HepG2 (cell line): Measurements from ENCODE around the gene DMGDH. TPM values are rescaled to one million over a fixed set of nuclear protein-coding genes. Genes with fewer than 3 reads are reported as not detected.

Source experiments
- ATAC-seq: fragments of 200-7000 bp; cut with Tn5 transposase; 3 replicates; pipeline ENCODE4 v1.9.1; 2020; ENCODE audit warnings: mild to moderate bottlenecking, moderate library complexity
- BruUV-seq: library from RNA; stranded (reverse); fragments of 400-500 nt; replicated peaks from 2 replicates; lab custom pipeline; 2021; lab: Mats Ljungman, UMichigan
- CTCF ChIA-PET: fragments of 300-600 bp; formaldehyde crosslinking; extraction: SDS; loops from one replicate; lab custom pipeline; 2021; ENCODE audit warnings: low total read pairs, inconsistent platforms, low intra/inter-chr PET ratio; lab: Yijun Ruan, JAX
- POLR2A ChIA-PET: fragments of 350-600 bp; sonication (Branson Sonifier 250); formaldehyde crosslinking; loops from one replicate; lab custom pipeline; 2020; ENCODE audit warnings: antibody characterized with exemption, inconsistent platforms; lab: Yijun Ruan, JAX
- DNase-seq: peaks from one replicate; pipeline ENCODE4 v3.0.0-alpha.2; 2015; ENCODE audit warnings: low spot score
- FAIRE-seq: peaks from 3 replicates; lab custom pipeline; 2011; peaks lifted over from hg19 to GRCh38; lab: Jason Lieb, UNC
- H2AFZ ChIP-seq: one replicate; pipeline ENCODE4 v1.6.1; 2011; ENCODE audit warnings: low read length, inconsistent platforms
- H3K27ac ChIP-seq: fragments of 300-600 bp; 3 replicates; pipeline ENCODE4 v1.8.0; 2011; ENCODE audit warnings: mixed run types, mild to moderate bottlenecking, mixed read lengths, low read length, inconsistent platforms; ENCODE audit not compliant: insufficient read depth; ENCODE audit errors: extremely low read length
- H3K27me3 ChIP-seq, 2 experiments: fragments of 200-600 bp in 1 of 2; 2 replicates in 1 of 2; 3 replicates in 1 of 2; pipeline versions ENCODE4 v1.6.0 to v1.8.0; 2011; ENCODE audit warnings: low read length in 2 of 2, mild to moderate bottlenecking in 2 of 2, moderate library complexity in 2 of 2, inconsistent platforms in 1 of 2; ENCODE audit not compliant: insufficient read depth in 2 of 2, control insufficient read depth in 1 of 2
- H3K36me3 ChIP-seq, 2 experiments: fragments of 200-600 bp in 1 of 2; replicated peaks in 1 of 2; 2 replicates in 1 of 2; 3 replicates in 1 of 2; pipeline versions ENCODE4 v1.5.1 to v1.8.0; 2011; ENCODE audit warnings: low read length in 2 of 2, inconsistent platforms in 1 of 2; ENCODE audit not compliant: insufficient read depth in 2 of 2, control insufficient read depth in 1 of 2
- H3K4me1 ChIP-seq: 2 replicates; pipeline ENCODE4 v1.5.1; 2012; ENCODE audit warnings: low read length, inconsistent platforms; ENCODE audit not compliant: insufficient read depth
- H3K4me2 ChIP-seq: 2 replicates; pipeline ENCODE4 v1.6.0; 2011; ENCODE audit warnings: low read depth, low read length, inconsistent platforms
- H3K4me3 ChIP-seq, 3 experiments: fragments of 200-600 bp in 1 of 3; sonication (generic), shearing (Covaris generic) in 1 of 3; replicated peaks in 1 of 3; 2 replicates each; pipeline ENCODE4 v1.5.1; 2011 to 2016; ENCODE audit warnings: low read length in 3 of 3, inconsistent platforms in 2 of 3, low read depth in 2 of 3, mild to moderate bottlenecking in 2 of 3, control low read depth in 1 of 3, mixed read lengths in 1 of 3; ENCODE audit not compliant: insufficient read depth in 1 of 3
- H3K79me2 ChIP-seq: one replicate; pipeline ENCODE4 v1.6.1; 2011; ENCODE audit warnings: low read length, inconsistent platforms; ENCODE audit not compliant: insufficient read depth
- H3K9ac ChIP-seq: 2 replicates; pipeline ENCODE4 v1.6.0; 2011; ENCODE audit warnings: mild to moderate bottlenecking, low read depth, low read length, inconsistent platforms; ENCODE audit not compliant: insufficient read depth
- H3K9me3 ChIP-seq: 2 replicates; pipeline ENCODE4 v1.5.1; 2012; ENCODE audit warnings: mild to moderate bottlenecking, low read length
- H4K20me1 ChIP-seq: 2 replicates; pipeline ENCODE4 v1.6.0; 2011; ENCODE audit warnings: inconsistent platforms, mild to moderate bottlenecking, low read length, moderate library complexity; ENCODE audit not compliant: insufficient read depth
- ASH2L ChIP-seq: fragments of 300-600, 200-600 bp; sonication (generic); IDR thresholded peaks from 2 replicates; pipeline ENCODE4 v1.7.0; 2017; ENCODE audit warnings: low read depth, mild to moderate bottlenecking, moderate library complexity, mixed read lengths, low read length; ENCODE audit not compliant: insufficient read length
- ATF6 ChIP-seq: sonication (generic); formaldehyde crosslinking; conservative IDR thresholded peaks from 2 replicates; pipeline ENCODE4 v1.4.0; 2020; ENCODE audit warnings: missing genetic modification reagents
- DMAP1 ChIP-seq: IDR thresholded peaks from 2 replicates; pipeline ENCODE4 v1.6.1; 2016
- EHMT2 ChIP-seq: fragments of 200-600 bp; sonication (generic); IDR thresholded peaks from 2 replicates; pipeline ENCODE4 v1.7.0; 2017; ENCODE audit warnings: antibody characterized with exemption, low read depth, low read length, borderline replicate concordance
- MXD1 ChIP-seq: sonication (generic); formaldehyde crosslinking; IDR thresholded peaks from 2 replicates; pipeline ENCODE4 v1.4.0; 2020; ENCODE audit warnings: mild to moderate bottlenecking, missing genetic modification reagents
- NR2F2 ChIP-seq: IDR thresholded peaks from 2 replicates; pipeline ENCODE4 v1.6.1; 2012; ENCODE audit warnings: low read depth, inconsistent platforms, borderline replicate concordance
- RORA ChIP-seq: sonication (generic); formaldehyde crosslinking; IDR thresholded peaks from 2 replicates; pipeline ENCODE4 v1.5.0; 2020; ENCODE audit warnings: mild to moderate bottlenecking, missing genetic modification reagents, moderate library complexity
- ZFP1 ChIP-seq: IDR thresholded peaks from 2 replicates; pipeline ENCODE4 v1.6.1; 2016
- ZNF138 ChIP-seq: sonication (generic); formaldehyde crosslinking; IDR thresholded peaks from 2 replicates; pipeline ENCODE4 v1.5.0; 2020; ENCODE audit warnings: mild to moderate bottlenecking, low read depth, missing genetic modification reagents
- ZNF709 ChIP-seq: sonication (generic); formaldehyde crosslinking; IDR thresholded peaks from 2 replicates; pipeline ENCODE4 v1.5.0; 2020; ENCODE audit warnings: mild to moderate bottlenecking, missing genetic modification reagents
- ZNF773 ChIP-seq: sonication (generic); formaldehyde crosslinking; IDR thresholded peaks from 2 replicates; pipeline ENCODE4 v1.4.0; 2020; ENCODE audit warnings: missing genetic modification reagents, borderline replicate concordance
- ZSCAN12 ChIP-seq: sonication (generic); formaldehyde crosslinking; IDR thresholded peaks from 2 replicates; pipeline ENCODE4 v1.9.0; 2021; ENCODE audit warnings: mild to moderate bottlenecking, missing genetic modification reagents
- WGBS: methylation state at CpG from one replicate; pipeline ENCODE4 v1.1.6; 2017; ENCODE audit warnings: low lambda C conversion rate; 5-methylcytosine and 5-hydroxymethylcytosine counted together
- in situ Hi-C: cut with HindIII; loops from 2 replicates; pipeline ENCODE4 v1.10.0; 2017; ENCODE audit warnings: low pct_unique_long_range_greater_than_20kb; ENCODE audit not compliant: extremely low pct_ligation_motif_present
- intact Hi-C: fragments of 100-400 bp; cut with micrococcal nuclease; formaldehyde crosslinking; loops from one replicate; pipeline ENCODE4 v1.10.0; 2022; ENCODE audit not compliant: unreplicated experiment
- polyA plus RNA-seq, 8 experiments: library from polyadenylated mRNA; depleted of rRNA in 3 of 8; stranded (reverse) in 7 of 8; unstranded in 1 of 8; fragments of >200 nt; fragmentation: Illumina TruSeq in 4 of 8; extraction: Trizol in 4 of 8; gene quantifications; 2 replicates each; pipeline versions ENCODE4 v1.2.1 to v1.2.3, GENCODE V29; 2011 to 2016; ENCODE audit warnings: low read depth in 4 of 8, missing spikeins in 1 of 8, mixed read lengths in 1 of 8; ENCODE audit not compliant: insufficient read depth in 1 of 8
- total RNA-seq, 5 experiments: library from RNA; depleted of rRNA; stranded (reverse); fragments of >200 nt; fragmentation: Illumina TruSeq; extraction: Trizol; gene quantifications; 2 replicates each; pipeline ENCODE4 v1.2.3, GENCODE V29; 2016; ENCODE audit warnings: low read depth in 1 of 5
- TF ChIP-seq, protein P1 (sequence below): sonication (generic); formaldehyde crosslinking; IDR thresholded peaks from 2 replicates; pipeline ENCODE4 v1.8.0; 2023; ENCODE audit warnings: mild to moderate bottlenecking, missing genetic modification reagents

The DMGDH gene
- total and polyA plus RNA-seq, 2 of the 13 experiments (the other 11 are each of a cell fraction or from before 2014, with no cell fraction given) = 3.6 to 7.9 TPM

- TF ChIP-seq RORA (CRISPR knock-in tag) = no peak
- TF ChIP-seq MXD1 (CRISPR knock-in tag) = no peak
- TF ChIP-seq, all 625 proteins: peak for 0
These were observed 12.6 kb downstream of the DMGDH start (continued) for GRCh38 chr5:79056847-79057246.

DNA sequence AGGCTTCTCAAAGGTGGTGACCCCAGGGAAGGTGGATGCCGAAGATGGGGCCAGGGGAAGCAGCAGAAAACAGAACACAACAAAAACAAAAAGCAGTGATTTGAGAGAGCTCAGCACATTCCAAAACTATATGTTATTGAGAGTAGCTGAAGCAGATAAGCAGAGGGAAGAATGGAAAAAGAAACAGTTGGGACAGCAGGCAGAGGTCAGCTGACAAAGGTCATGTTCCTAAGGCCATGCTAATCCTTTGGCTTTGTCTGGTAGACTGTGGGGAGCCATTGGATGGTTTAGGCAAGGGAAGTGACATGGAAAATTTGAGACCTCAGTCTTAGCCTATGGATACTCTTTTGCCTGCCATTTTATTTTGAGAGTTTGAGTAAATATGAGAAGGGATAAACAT, 14.5 kb downstream of the DMGDH start:
- H3K79me2 ChIP-seq = no peaks in the 10 kb centered on the region
- no peak overlapping the region for H3K4me3 ChIP-seq
- H3K27ac ChIP-seq = no peak overlapping the region
- POLR2A ChIA-PET = interaction anchor here (0.5 kb wide), 1 partner anchor 20 kb away, joined by 5 read pairs; no protein-coding TSS in a partner anchor
- no peak for TF ChIP-seq ZFP1 (CRISPR knock-in tag)
- TF ChIP-seq, all 625 proteins: peak for 0
- WGBS = 97% methylated on average over 1 of the region's 1 CpG
- Histone ChIP-seq H3K4me1 (peaks cover 11% of the 10 kb centered on the region), H3K4me2 (no peak overlapping the region), H3K36me3 (no peaks in the 10 kb centered on the region), H3K9ac (no peak overlapping the region), H2AFZ (no peak overlapping the region), H3K9me3 (no peaks in the 10 kb centered on the region), H3K27me3 (no peaks in the 10 kb centered on the region), H4K20me1 (no peaks in the 10 kb centered on the region)
- intact Hi-C loops = no loop called here
- CTCF ChIA-PET = no interaction called here
- BruUV-seq = no TSS peak
- FAIRE-seq (no peak), ATAC-seq (no peak), DNase-seq (no peak)
- in situ Hi-C loops = no loop called here

- Histone ChIP-seq H3K4me2 (no peak overlapping the region), H3K4me3 (no peak overlapping the region), H2AFZ (no peak overlapping the region), H3K9me3 (no peaks in the 10 kb centered on the region), H4K20me1 (no peaks in the 10 kb centered on the region), H3K27ac (no peak overlapping the region), H3K36me3 (no peaks in the 10 kb centered on the region), H3K79me2 (no peaks in the 10 kb centered on the region), H3K27me3 (no peaks in the 10 kb centered on the region), H3K4me1 (peaks cover 11% of the 10 kb centered on the region), H3K9ac (no peak overlapping the region)
- CTCF ChIA-PET = no interaction called here
- FAIRE-seq (no peak), ATAC-seq (no peak), DNase-seq (no peak)
- in situ Hi-C loops (no loop called here), intact Hi-C loops (no loop called here)
- POLR2A ChIA-PET = no interaction called here
- no TSS peak for BruUV-seq
- WGBS = 93% methylated on average over 4 of the region's 4 CpGs
- TF ChIP-seq EHMT2 (no peak), ZNF138 (CRISPR knock-in tag) (no peak), ZSCAN12 (CRISPR knock-in tag) (no peak), ZNF773 (CRISPR knock-in tag) (no peak), ATF6 (no peak), ASH2L (no peak), DMAP1 (CRISPR knock-in tag) (no peak), ZNF709 (no peak), NR2F2 (no peak)
- TF ChIP-seq, protein P1, sequence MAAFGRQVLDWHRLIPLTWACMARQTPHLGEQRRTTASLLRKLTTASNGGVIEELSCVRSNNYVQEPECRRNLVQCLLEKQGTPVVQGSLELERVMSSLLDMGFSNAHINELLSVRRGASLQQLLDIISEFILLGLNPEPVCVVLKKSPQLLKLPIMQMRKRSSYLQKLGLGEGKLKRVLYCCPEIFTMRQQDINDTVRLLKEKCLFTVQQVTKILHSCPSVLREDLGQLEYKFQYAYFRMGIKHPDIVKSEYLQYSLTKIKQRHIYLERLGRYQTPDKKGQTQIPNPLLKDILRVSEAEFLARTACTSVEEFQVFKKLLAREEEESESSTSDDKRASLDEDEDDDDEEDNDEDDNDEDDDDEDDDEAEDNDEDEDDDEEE = no peak
These were observed 16.2 kb downstream of the DMGDH start for GRCh38 chr5:79053321-79053720.
